Renal cortex interstitium (tissue), 15 donors: ENCODE results near the gene STAT4. TPM values are rescaled to one million over a fixed set of nuclear protein-coding genes. Genes with fewer than 3 reads are reported as not detected.
A peak's percentile ranks its signal among the peaks of the same experiment; 100 is the strongest.

Source experiments
- DNase-seq, 11 donors: peaks; one replicate each; pipeline ENCODE4 v3.0.0-alpha.2; 2013; ENCODE audit warnings: low read depth in 9 of 11, low spot score in 4 of 11; ENCODE audit errors: extremely low read depth in 1 of 11
- long read RNA-seq, 16 experiments: transcript quantifications; one replicate each; lab custom pipeline, GENCODE V29; 2026
- polyA plus RNA-seq, 3 donors: library from polyadenylated mRNA; unstranded; fragments of 120-200 nt; gene quantifications; one replicate each; pipeline ENCODE4 v1.2.1, GENCODE V29; 2013; ENCODE audit not compliant: insufficient read length in 3 of 3

STAT4 gene
- polyA plus RNA-seq: 10 to 100 TPM in 2 of 3 donors, 1 to 10 TPM in 1; 7.6 to 11.5 (median 10.1) TPM
- long read RNA-seq, donor 1: 0 reads
- long read RNA-seq, donor 2: 0 reads
- long read RNA-seq, donor 3: 0 reads
- long read RNA-seq, donor 4: 0 reads
- long read RNA-seq, donor 5: 0 reads
- long read RNA-seq, donor 6: 0 reads
- long read RNA-seq, donor 7: 0 reads
- long read RNA-seq, donor 8: 0 reads
- long read RNA-seq, donor 9: 0 reads
- long read RNA-seq, donor 10: 0 reads
- long read RNA-seq, donor 11: 0 reads
- long read RNA-seq, donor 12: 0 reads
- long read RNA-seq, donor 13: 0 reads
- long read RNA-seq, donor 14: 0 reads
- long read RNA-seq, donor 15: 0 reads
- long read RNA-seq, donor 16: 0 reads

GRCh38 chr2:191150600-191151330 is at the start of gene STAT4:
Gene STAT4 (minus strand): TSS chr2:191150994. CDS start chr2:191148203, 2,791 bp downstream.
- peak in 8 of 11 donors; percentile 43 to 68 (median 58) for DNase-seq

GRCh38 chr2:191199929-191200512 is 49.2 kb upstream of the STAT4 start:
- no peak for DNase-seq

- no peak for DNase-seq
Observed at GRCh38 chr2:191198271-191198670, 47.5 kb upstream of the STAT4 start.

GRCh38 chr2:191197096-191197495 is 46.3 kb upstream of the STAT4 start:
- no peak for DNase-seq

DNA sequence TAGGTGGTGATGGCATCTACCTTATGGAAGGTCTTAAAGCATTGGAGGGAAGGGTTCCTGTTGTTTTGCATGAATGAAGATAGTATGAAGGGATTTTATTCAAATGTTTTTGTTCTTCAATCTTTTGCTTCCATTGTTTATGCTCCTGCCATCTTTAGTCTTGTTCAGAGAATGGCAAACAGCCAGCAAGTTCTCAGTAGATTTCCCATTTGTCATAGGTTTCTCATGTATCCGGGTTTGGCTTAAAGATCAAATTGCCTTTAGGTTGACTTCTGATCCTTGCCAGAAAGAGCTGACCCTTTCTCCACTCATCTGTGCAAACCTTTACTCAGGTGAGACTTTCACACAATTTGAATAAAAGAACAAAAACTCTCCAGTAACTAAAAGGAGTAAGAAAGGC is 44.2 kb upstream of the STAT4 start:
- DNase-seq: no peak

- no peak for DNase-seq
Observed at GRCh38 chr2:191190861-191191552, 40.2 kb upstream of the STAT4 start.

DNA sequence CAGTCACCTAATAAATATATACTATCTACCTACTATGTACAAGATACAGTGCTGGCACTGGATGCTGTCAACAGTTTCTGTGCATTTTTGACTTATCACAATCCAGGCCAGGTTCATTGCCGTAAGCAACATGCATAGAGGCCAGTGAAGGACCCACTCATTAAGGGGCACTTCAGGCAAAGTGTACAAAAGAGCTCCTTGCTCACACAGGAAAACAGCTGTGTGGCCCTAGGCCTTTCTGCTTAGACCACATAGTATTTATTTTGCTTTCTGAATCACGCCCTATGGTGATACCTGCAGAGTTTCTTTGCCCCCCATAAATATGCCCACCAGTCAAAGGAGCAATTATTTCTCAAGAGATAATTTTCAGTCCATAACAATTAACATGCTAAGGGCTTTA is 39.6 kb upstream of the STAT4 start:
- DNase-seq: no peak

DNA sequence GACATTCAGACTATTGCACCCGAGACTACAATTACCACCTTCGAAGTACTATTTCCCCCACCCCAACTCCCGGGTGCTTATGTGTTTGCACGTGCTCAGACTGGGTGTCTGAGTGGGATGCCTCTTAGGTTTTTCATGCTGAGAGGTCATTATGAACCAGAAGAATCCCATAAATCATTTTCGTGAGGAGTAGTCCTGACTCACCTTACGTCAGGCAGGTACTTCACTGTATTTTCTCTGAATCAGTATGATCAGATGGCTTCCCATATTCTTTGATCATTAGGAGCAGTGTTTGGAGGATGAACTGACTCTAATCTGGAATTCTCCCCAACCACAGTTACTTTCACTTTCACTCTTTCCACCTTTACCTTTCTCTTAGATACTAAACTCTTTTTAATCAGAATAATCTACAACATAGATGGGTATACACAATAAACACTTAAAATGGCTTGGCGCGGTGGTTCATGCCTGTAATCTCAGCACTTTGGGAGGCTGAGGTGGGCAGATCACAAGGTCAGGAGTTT is 38.4 kb upstream of the STAT4 start:
- no peak for DNase-seq

DNA sequence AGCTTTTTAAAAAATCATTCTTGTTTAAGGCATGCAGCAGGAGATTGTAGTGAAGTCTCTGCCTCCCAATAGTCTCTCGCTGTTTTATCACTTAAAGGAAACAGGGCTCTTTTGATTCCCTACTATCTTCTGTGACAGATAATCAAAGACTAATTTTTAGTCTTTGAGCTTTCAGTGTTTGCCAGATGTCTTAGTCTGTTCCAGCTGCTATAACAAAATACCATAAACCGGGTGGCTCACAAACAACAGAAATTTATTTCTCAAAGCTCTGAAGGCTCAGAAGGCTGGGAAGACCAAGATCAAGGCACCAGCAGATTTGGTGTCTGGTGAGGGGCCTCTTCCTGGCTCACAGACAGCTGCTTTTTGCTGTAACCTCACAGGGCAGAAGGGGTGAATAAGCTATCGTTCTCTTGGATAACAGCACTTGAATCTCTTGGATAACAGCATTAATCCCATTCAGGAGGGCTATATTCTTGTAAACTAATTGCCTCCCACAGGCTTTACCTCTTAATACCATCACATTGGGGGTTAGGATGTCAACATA is 37.8 kb upstream of the STAT4 start:
- DNase-seq: no peak

DNA sequence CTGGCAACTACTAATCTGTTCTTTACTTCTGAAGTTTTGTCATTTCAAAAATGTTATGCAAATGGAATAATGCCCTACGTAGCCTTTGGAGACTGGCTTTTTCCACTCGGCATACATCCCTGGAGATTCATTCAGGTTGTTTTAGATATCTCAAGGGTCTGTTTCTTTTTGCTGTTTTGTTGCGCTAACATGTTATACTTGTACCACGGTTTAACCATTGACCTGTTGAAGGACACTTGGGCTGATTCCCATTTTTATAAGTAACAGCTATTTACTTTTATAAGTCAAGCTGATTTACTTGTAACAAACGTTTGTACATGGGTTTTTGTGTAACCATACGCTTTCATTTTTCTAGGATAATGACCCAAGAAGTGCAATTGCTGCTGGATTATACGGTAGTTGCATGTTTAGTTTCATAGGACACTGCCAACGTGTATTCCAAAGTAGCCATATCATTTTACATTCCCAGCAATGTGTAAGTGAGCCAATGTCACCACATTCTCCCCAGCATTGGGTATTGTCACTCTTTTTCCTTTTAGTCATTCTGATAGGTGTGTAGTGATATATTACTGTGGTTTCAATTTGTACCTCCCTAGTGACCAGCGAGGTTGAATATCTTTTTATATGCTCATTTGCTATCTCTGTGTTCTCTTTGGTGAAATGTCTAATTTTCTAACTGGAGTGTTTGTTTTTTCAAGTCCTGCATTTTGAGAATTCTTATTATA is 36.5 kb upstream of the STAT4 start:
- DNase-seq: no peak

DNA sequence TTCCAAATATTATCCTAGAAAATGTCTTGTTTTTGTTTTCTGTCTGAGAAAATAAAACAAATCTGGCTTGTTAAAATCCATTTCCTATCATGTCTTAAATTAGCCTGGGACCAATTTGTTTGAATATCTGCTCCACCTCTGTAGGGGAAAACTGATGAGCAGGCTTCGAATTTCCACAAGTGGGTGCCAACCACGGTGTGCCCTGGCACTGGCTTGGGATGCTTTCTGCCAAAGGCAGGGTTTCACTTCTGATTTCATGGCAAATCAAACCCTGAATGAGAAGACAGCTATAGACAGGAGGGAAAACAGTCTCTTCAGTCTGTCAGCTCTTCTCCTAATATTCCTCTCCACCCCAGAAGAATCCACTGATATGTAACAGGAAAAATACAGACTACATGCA is 33.7 kb upstream of the STAT4 start:
- DNase-seq: no peak

GRCh38 chr2:191183516-191183915 is 32.7 kb upstream of the STAT4 start:
- DNase-seq: no peak

DNA sequence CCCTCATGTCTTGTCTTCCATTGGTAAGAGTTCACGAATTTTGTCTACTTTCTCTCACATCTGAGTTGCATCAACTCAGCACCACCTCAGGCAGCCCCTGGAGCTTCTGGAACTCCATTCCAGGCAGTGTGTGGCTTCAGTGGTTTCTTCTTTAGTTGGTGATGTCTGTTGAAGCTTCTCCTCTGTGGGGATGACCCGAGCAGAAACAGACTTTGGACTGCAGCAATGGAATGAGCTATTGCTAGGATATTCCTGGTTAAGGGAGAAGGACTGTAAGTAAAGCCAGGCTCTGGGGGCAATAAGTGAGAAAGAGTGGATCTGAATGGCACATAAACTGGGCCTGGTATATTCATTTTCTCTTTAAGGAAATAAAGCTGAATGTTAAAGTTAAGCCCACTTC is 32.3 kb upstream of the STAT4 start:
- no peak for DNase-seq

- no peak for DNase-seq
Observed at GRCh38 chr2:191180713-191181112, 29.9 kb upstream of the STAT4 start.

GRCh38 chr2:191180276-191180675 is 29.5 kb upstream of the STAT4 start:
- DNase-seq: no peak

DNA sequence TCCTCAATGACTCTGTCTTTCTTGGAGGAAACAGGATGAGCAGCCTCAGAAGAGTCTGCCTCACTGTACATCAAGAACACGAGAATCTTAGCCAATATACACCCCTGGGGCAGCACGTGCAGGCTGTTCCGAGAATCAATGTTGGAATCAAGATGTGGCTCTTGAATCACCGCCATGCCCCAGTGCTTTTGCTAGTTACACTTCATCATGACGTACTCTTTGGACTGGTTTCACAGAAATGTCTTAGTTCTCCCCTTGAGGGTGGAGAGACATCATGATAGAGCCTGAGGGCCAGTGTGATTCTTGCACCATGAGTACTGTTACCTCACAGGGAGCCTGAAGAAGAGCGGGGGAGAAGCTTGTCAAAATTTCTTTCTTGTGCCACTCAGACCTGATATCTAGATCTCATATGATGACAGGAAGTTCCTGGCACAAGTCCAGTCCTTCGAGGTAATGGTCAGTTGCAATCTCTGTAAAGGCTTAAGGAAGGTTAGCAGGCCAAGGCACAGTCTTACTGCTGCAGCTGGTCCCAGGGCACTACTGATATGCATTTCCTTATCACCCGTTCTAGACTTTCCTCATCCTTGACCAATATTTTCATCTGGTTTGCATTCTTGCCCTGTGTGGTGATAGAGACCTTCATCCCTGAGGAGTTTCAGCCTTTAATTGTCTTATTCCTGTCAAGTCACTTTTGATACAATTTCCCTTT is 28.2 kb upstream of the STAT4 start:
- DNase-seq: no peak

DNA sequence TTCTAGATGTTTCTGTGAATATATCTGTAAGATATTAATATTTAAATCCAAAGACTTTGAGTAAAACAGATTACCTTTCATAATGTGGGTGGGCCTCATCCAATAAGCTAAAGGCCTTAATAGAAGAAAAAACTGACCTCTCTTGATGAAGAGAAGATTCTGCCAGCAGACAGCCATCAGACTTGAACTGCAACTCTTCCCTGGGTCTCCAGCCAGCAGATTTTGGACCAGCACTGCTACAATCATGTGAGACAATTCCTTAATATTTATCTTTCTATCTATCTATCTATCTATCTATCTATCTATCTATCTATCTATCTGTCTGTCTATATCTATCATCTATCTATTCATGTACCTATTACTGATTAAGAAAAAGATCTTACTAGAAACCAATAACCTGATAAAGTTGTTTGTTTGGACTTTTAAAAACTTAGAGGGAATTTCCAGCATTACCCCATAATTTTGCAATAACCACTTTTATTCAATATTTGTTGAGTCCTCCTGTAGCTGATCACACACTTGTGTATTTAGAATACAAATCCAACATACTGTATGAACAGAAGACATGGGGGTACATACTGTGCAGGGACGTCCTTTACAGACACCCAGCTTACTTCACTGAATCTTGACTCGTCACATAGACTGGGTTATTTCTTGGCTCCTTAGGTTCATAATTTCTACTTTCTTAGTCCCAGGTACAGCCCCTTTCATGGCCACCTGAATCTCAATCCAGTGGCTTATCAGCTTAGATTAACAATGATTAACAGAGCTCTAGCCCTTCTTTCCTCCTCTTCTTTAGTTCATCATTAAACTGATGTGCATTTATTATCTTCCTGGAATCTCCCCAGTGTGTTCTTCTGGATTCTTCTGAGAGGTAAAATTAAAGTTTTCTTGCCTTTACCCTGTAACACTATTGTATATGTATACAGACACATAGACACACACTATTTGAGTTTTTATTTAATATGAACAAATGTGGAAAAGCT is 27.2 kb upstream of the STAT4 start:
- DNase-seq: no peak
